Left colon (tissue), 2 donors: ENCODE data around the gene ATP2A2. TPM values are rescaled to one million over a fixed set of nuclear protein-coding genes. Genes with fewer than 3 reads are reported as not detected.
"Not testable (repeated sequence)": the region's sequence is repeated elsewhere in the genome, so short reads cannot be mapped to it uniquely, and the experiment has no call there.

Source experiments
- ATAC-seq: fragments of 200-7000 bp; cut with Tn5 transposase; one replicate; pipeline ENCODE4 v1.9.1; 2020; ENCODE audit warnings: mild to moderate bottlenecking, moderate library complexity
- DNase-seq, 2 donors: peaks; one replicate each; pipeline ENCODE4 v3.0.0-alpha.2; 2020
- intact Hi-C, 2 donors: fragments of 100-400 bp; cut with DNase I in 1 of 2; cut with micrococcal nuclease in 1 of 2; formaldehyde crosslinking; loops; one replicate each; pipeline versions ENCODE4 v1.11.2 to v1.14.0; 2022; cut with DNase I, micrococcal nuclease
- total RNA-seq, 2 donors: library from RNA; stranded (reverse); fragmentation: NEBNext Ultra II Directional; extraction: Animal tissue kit (Norgen Biotek cat#: 25700); gene quantifications; one replicate each; pipeline ENCODE4 v1.2.1, GENCODE V29; 2021
- donor health status: DM: no; HTN: no; CAD: no.
- donor health status: DM: yes; HTN: yes; CAD: no.

Gene ATP2A2
- total RNA-seq, 2 donors from 2014 or later = 248 to 279 TPM

DNA sequence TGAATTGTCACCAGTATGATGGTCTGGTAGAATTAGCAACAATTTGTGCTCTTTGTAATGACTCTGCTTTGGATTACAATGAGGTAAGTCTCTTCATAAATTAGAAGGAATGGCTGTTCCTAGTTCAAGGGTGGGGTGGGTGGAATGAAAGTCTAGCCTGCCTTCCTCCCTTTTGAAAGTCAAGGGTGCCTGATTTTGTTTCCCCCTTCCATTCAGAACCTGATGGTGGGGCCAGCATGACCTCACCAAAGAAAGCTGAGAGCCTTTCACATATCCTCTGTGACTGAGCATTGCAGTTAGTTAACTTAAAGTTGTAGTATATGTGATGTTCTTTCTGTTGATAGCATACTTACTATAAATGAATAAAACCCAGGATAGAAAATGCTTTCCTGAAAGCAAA, 52.2 kb downstream of the ATP2A2 start:
- DNase-seq (no peak), ATAC-seq (no peak)
- intact Hi-C loops = no loop called here

DNA sequence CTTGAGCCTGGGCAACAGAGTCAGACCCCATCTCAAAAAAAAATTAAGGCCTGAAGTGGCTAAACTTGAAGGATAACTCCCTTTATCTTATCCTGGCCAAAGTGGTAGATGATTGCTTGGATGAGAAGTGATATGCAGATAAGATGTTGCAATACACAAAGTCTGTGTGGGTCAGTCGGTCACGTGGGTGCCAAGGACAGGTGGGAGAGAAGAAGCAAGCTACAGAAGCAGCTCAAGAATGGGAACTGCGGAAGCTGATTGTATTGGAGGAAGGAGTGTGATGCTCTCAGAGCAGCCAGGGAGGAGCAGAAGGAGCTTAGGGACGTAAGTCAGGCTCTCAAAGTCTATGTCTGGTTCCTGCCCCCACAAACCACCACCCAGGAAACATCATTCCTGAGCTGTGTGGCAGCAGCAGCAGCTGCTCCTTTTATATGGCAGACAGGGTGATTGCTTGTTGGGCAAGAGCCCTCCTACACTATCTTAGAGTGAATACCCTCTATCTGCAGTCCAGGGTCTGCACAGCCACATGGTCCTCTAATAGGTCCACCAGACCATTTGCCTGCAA, 54.5 kb downstream of the ATP2A2 start:
- intact Hi-C loops = no loop called here
- no peak for DNase-seq
- no peak for ATAC-seq

DNA sequence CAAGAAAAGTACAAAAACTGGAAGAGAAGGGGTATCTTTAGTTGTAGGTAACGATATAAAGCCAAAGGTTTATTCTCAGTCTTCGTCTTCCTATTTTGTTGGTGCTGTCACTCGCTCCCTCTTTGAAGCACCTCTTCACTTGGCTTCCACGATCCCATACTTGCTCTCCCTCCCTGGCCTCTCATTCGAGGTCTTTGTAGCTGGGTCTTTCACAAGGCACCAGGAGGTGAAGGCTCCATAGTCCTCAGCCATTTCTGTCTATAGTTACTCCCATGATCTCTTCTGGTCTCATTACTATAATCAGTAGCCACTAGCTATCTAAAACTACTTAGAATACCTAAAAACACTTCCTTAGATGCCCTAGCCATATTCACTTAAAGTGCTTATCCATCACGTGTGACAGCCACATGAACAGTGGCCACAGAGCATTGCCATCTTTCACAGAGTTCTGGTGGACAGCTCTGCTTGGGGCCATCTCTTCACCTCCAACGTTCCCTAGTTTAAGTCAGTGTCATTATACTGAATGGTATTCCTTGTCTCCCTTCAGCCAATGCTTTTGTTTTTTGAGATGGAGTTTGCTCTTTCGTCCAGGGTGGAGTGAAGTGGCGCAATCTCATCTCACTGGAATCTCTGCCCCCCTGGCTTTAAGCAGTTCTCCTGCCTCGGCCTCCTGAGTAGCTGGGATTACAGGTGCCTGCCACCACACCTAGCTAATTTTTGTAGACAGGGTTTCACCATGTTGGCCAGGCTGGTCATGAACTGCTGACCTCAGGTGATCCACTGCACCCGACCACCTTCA, 57.1 kb downstream of the ATP2A2 start:
- ATAC-seq = no peak
- intact Hi-C loops = no loop called here
- no peak for DNase-seq

DNA sequence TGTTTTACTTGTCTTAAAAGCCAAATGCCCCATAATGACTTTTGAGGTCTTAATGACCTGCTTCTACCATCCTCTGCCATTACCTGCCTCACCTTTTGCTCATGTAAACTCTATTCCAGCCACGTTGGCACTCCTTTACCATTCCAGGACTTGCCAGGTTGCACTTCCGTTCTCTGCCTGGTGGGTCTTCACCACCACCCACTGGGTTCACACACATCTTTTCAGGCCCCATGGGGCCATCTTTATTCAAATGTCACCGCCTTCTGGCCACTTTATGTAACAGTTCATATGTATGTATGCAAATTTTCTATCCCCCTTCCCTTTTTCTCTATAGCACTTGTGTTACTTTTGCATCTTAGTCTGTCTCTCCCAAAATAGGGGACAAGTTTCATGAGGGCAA, 57.7 kb downstream of the ATP2A2 start:
- peak; percentile 15 for ATAC-seq
- intact Hi-C loops = no loop called here
- DNase-seq = no peak

DNA sequence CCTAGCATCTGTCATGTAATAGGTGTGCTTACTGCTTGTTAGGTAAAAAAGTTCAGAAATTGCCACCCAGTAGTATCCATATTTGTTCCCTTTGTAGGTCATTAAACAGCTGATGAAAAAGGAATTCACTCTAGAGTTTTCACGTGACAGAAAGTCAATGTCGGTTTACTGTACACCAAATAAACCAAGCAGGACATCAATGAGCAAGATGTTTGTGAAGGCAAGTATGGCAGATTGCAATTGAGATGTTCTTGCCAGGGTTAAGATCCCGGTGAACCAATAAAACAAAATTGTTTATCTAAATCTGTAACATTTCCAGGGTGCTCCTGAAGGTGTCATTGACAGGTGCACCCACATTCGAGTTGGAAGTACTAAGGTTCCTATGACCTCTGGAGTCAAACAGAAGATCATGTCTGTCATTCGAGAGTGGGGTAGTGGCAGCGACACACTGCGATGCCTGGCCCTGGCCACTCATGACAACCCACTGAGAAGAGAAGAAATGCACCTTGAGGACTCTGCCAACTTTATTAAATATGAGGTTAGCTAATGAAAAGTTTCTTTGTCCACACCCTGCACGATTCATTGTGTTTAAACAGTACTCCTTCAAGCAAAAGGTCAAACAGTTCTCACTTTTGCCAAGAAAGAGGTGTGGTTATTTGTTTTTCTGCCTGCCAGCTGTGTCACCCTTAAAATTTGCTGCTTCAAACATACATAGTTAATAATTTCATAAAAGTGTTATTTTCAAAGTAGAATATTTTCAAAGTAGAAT, 58.3 kb downstream of the ATP2A2 start:
- no peak for DNase-seq
- intact Hi-C loops = no loop called here
- peak; percentile 75 for ATAC-seq

DNA sequence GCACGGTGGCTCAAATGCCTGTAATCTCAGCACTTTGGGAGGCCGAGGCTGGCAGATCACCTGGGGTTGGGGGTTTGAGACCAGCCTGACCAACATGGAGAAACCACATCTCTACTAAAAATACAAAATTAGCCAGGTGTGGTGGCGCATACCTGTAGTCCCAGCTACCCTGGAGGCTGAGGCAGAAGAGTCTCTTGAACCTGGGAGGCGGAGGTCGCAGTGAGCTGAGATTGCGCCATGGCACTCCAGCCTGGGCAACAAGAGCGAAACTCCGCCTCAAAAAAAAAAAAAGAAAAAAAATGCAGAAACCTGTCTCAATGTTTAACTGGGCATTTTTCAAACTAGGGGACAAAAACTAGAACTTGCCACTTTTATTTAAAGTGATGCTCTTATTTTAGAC, 59.2 kb downstream of the ATP2A2 start:
- intact Hi-C loops, ATAC-seq, DNase-seq: not testable (repeated sequence)

DNA sequence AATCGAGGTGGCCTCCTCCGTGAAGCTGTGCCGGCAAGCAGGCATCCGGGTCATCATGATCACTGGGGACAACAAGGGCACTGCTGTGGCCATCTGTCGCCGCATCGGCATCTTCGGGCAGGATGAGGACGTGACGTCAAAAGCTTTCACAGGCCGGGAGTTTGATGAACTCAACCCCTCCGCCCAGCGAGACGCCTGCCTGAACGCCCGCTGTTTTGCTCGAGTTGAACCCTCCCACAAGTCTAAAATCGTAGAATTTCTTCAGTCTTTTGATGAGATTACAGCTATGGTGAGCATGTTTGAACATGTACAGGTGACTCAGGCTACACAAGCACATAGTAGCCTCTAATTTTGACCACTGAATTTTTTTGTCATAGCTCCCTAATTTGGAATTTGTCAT, 59.7 kb downstream of the ATP2A2 start:
- DNase-seq = no peak
- intact Hi-C loops = no loop called here
- no peak for ATAC-seq

DNA sequence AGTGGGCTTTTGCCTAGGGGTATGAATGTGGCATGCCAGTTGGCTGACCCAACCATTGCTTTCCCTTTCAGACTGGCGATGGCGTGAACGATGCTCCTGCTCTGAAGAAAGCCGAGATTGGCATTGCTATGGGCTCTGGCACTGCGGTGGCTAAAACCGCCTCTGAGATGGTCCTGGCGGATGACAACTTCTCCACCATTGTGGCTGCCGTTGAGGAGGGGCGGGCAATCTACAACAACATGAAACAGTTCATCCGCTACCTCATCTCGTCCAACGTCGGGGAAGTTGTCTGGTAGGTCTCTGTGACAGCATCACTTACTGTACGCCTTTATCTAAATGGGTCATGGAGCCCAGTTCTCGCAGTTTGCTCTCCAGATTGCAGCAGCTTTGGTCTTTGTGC, 61.1 kb downstream of the ATP2A2 start:
- no peak for DNase-seq
- no peak for ATAC-seq
- intact Hi-C loops = no loop called here

DNA sequence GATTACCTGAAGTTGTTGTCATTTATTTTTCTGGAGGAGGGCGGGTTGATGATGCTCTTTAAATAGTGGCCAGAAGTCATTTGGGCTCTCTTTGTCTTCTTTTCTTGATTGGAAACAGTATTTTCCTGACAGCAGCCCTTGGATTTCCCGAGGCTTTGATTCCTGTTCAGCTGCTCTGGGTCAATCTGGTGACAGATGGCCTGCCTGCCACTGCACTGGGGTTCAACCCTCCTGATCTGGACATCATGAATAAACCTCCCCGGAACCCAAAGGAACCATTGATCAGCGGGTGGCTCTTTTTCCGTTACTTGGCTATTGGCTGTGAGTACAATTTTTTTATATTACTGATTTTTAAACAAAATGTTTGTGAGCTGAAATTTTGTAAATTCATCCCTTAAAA, 62.1 kb downstream of the ATP2A2 start:
- ATAC-seq (no peak), DNase-seq (no peak)
- intact Hi-C loops = no loop called here

DNA sequence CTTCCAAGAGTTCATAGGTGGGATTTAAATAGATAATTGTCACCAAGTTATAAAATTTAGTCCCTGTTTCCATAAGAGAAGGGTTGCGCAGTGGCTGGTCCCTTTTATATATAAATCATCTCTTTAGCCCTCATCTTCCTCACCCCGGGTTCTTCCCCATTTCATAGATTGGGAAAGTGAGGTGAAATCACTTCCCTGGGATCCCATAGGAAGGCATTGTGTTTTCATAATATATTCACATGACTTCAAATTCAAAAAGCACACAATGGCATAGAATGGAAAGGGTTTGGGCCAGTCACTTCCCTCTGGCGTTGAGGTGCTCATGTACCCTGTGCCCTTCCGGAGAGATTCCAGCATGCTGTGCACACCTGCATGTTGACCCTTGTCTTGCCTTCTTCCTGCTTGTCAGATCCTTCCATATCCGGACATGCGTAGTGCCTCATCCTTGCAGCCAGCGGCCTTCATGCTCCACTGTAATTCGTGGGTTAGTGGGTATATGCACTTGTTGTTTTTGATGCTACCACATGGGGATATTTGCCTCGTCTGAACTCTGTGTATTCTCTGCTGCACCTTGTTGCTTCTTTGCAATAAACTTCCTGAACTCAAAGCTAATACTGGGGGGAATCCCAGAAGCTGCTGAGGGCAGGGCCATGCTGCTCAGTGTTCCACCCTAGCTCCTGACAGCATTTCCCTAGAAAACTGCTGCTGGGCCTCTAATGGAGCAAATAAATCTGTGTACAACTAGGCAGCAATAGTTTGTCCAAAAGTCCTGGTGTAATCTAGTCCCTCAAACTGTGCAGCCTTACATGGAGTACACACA, 62.9 kb downstream of the ATP2A2 start:
- ATAC-seq = no peak
- DNase-seq = no peak
- intact Hi-C loops = no loop called here

DNA sequence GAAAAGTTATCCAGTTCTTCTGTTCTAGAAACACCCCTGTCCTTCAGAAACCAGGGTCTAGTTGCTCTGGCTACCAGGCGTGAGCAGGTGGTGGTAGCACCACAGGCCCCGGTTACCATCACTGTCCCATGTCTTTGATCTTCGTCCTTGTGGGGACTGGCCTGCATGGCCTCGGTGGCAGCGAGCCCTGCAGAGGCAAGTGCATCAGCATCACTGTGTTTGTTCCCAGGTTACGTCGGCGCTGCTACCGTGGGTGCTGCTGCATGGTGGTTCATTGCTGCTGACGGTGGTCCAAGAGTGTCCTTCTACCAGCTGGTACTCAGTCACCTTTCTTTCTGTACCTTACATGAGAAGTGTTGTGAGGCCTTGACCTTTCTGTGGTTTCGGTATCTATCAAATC, 63.6 kb downstream of the ATP2A2 start:
- DNase-seq (no peak), ATAC-seq (no peak)
- intact Hi-C loops = no loop called here

DNA sequence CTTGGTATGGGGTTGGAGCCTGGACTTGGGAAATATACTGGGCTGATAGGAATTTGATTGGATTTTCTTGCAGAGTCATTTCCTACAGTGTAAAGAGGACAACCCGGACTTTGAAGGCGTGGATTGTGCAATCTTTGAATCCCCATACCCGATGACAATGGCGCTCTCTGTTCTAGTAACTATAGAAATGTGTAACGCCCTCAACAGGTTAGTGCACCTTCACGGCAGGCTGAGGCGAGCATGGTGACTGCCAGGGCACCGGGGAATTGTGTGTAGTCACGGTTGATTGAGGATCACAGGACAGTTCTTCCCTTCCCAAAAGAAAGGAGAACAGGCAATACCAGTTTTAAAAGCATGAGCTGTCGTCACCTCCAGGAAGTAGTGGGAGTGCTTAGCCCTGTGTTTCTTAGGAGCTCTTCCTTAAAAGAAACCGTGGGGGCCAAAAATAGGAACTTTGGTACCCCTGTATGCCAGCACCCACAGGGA, 64.2 kb downstream of the ATP2A2 start:
- ATAC-seq (peak; percentile 64), DNase-seq (peak in 1 of 2 donors; percentile 39)
- intact Hi-C loops = no loop called here

DNA sequence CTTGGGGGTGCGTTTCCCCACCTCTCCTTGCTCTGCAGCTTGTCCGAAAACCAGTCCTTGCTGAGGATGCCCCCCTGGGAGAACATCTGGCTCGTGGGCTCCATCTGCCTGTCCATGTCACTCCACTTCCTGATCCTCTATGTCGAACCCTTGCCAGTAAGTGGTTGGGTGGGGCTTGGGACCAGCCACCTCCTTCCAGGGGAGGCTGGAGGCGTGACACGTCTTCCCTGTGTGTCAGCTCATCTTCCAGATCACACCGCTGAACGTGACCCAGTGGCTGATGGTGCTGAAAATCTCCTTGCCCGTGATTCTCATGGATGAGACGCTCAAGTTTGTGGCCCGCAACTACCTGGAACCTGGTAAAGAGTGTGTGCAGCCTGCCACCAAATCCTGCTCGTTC, 64.9 kb downstream of the ATP2A2 start:
- intact Hi-C loops = no loop called here
- DNase-seq (no peak), ATAC-seq (no peak)

DNA sequence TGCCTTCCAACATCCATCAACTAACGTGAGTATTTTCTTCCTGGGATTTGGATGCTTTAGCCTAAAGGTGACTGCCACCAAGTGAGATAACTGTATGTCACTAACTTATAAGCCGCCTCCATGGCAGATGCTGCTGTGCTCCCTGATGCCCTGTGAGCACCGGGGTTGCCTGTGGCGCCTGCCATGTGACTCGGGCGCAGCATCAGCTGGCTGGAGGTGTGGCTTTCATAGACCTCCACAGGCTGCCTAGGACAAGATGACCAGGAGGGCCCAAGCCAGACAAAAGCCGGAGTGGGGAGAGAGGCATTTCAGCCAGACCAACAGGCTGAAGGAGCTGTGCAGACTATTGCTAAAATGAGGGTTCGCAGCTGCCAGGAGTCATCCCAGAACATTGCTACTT, 66.7 kb downstream of the ATP2A2 start:
- intact Hi-C loops = no loop called here
- no peak for DNase-seq
- no peak for ATAC-seq

DNA sequence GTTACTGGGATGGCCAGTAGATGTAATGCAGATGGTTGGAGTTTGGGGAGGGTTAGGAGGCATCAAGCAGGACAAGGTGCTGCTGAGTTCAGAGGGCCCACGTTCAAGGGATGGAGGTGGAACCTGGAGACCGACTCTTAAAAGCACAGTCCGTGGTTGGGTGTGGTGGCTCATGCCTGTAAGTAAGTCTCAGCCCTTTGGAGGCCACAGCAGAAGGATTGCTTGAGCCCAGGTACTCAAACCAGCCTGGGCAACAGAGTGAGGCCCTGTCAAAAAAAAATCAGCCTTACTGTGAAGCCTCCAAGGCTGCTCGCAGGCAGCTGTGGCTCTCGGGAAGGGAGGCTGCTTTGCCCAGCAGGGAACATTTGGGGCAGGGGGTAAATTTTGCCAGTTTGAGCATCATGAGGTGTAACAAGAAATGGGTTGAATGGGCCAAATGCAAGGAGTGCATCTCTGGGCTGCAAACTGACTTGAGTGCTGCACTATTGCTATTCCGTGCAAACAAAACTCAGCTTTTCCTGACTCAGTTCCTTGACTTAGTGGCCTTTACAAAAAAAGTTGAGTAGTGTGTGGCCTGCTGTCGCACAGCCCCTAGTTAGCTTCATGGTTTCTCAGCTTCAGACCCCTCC, 67.5 kb downstream of the ATP2A2 start:
- intact Hi-C loops = no loop called here
- DNase-seq (no peak), ATAC-seq (no peak)

DNA sequence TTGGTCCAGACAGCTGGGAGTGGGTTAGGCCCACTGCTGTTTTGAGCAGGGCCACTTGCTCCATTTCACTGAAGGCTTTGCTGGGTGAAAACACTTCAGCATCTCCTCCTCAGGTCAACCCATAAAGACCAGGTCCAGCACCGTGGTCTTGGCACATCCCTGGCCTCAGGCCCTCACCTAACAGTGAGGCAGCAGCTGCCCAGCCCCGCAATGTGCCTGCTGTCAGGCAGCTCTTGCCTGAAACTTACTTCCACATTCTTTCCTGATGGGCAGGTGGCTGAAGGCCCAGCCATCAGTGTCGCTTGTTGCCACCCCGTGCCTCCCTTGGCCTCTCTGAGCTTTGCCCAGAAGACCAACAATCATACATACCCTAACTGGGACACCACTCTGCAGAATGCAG, 68.0 kb downstream of the ATP2A2 start:
- intact Hi-C loops = no loop called here
- no peak for ATAC-seq
- no peak for DNase-seq

DNA sequence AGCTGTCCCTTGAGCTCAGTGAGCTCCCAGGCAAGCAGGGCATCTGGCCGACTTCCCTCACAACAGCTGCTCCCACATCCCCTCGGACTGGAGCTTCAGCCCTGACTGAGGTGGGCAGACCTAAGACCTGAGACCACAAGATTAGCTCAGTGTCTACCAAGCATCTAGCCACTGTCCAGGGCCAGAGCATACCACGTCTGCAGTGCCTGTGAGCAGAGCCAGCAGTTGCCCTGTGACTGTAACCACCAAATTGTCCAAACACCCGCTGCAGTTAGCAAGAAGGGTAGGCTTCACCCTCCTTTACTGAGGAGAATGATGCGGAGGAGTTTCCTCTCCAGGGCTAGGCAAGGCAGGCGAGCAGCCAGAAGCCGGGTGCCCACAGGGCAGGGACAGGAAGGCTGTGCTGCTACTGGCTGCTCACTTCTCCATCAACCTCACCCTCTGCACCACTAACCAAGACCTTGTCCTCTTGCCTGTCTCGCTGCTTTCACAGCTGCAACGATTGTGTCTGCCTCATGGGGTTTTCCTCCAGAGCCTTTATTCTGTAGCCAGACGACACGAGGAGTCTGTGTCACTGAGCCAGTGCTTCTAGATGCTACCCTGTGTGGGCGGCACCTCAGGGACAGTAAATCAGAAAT, 68.6 kb downstream of the ATP2A2 start:
- intact Hi-C loops = no loop called here
- no peak for ATAC-seq
- DNase-seq = no peak

DNA sequence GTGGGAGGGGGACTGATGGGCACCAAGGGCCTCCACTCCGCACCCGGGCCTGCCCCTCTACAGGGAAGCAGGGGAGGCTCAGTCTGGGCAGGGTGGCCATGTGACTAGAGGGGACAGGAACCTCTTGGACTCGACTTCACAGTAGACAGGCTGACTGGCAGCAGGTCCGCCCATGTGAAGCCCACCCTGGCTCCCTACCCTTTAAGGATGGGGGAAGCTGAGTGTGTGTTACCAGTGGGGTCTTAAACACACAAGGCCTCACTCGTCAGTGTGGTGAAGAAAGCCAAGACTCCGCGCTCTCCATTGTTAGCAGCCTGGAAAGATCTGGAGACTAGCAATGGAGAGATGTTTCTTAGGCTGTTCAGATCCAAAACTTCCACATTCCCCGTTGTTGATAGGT, 70.1 kb downstream of the ATP2A2 start:
- intact Hi-C loops = no loop called here
- ATAC-seq (no peak), DNase-seq (no peak)
